HG03378 (cell line): ENCODE results near the gene FAM184B.

Experiments used
- ATAC-seq: cut with Tn5 transposase; IDR thresholded peaks from one replicate; pipeline ENCODE4 v1.9.1; 2021; ENCODE audit warnings: mild to moderate bottlenecking, moderate library complexity; ENCODE audit not compliant: unreplicated experiment

The FAM184B gene

GRCh38 chr4:17781300-17782287 is at the start of gene FAM184B:
Gene FAM184B, minus strand, starts transcription at chr4:17781621. Its CDS starts 322 bp downstream, at chr4:17781299.
- ATAC-seq = no peak

GRCh38 chr4:17823871-17824669 is 42.6 kb upstream of the FAM184B start:
- ATAC-seq = no peak

DNA sequence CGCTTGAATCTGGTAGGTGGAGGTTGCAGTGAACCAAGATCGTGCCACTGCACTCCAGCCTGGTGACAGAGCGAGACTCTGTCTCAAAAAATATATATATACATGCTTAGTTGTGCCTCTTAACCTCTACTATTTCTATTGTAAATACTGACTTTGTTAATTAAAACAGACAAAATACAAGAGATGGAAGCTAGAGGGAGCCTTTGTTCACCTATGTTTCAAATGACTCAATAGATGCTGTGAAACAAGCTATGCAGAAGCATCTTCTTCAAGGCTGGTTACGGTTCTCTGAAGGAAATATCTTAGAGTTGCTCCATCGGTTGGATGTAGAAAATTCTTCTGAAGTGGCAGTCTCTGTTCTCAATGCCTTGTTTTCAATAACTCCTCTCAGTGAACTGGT is 35.6 kb upstream of the FAM184B start:
- ATAC-seq = peak; percentile 81

DNA sequence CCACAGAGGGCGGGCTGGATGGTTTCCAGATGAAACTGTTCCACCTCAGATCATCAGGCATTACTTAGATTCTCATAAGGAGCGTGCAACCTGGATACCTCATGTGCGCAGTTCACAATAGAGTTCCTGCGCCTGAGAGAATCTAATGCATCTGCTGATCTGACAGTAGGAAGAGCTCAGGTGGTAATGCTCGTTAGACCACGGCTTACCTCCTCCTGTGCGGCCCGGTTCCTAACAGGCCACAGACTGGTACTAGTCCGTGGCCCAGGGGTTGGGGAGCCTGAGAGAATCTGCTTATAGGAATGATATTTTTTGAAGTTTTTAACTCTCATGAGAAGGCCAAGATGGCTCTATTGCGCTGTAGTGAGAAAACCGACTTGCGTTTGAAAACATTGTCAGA is 34.7 kb upstream of the FAM184B start:
- no peak for ATAC-seq

DNA sequence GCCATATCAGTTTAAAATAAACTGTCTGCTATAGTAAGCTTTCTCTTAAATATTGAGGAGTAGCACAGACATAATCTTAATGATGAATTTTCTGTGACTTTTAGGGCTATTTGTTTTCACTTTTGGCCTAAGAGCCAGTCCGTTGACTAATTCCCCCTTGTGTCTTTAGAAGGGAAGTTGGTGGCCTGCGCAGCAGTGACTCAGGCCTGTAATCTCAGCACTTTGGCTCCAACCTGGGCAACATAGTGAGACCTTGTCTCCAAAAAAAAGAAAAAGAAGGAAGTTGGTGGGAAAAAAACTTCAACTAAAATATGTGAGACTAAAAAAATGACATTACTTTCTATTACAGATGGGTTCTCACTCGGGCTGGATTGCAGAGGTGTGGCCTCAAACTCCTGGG is 32.7 kb upstream of the FAM184B start:
- no peak for ATAC-seq

DNA sequence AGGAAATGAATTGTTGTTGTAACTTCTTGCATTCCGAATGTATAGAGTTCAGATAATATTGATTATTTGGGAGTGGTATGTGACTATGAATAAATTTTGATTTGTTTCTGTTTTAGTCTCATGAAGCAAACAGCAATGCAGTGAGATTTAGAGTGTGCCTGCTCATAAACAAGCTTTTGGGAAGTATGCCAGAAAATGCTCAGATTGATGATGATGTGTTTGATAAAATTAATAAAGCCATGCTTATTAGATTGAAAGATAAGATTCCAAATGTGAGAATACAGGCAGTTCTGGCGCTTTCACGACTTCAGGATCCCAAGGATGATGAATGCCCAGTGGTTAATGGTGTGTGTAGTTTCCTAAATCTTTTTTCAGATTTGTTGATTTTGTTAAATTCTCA is 31.4 kb upstream of the FAM184B start:
- ATAC-seq = no peak

DNA sequence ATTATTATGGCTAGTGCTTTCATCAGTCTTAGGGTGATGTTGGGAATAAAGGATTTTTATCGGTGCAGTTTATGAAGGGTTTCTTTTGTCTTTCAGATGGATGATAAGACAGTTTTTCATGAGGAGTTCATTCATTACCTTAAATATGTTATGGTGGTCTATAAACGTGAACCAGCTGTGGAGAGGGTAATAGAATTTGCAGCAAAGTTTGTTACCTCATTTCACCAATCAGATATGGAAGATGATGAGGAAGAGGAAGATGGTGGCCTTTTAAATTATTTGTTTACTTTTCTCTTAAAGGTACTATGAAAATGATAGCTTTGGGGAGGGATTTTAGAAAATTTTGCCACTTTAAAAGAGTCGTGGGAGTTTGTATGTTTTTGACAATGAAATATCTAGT is 30.7 kb upstream of the FAM184B start:
- ATAC-seq = no peak

- peak; percentile 26 for ATAC-seq
Observed at GRCh38 chr4:17811078-17811603, 29.7 kb upstream of the FAM184B start.

DNA sequence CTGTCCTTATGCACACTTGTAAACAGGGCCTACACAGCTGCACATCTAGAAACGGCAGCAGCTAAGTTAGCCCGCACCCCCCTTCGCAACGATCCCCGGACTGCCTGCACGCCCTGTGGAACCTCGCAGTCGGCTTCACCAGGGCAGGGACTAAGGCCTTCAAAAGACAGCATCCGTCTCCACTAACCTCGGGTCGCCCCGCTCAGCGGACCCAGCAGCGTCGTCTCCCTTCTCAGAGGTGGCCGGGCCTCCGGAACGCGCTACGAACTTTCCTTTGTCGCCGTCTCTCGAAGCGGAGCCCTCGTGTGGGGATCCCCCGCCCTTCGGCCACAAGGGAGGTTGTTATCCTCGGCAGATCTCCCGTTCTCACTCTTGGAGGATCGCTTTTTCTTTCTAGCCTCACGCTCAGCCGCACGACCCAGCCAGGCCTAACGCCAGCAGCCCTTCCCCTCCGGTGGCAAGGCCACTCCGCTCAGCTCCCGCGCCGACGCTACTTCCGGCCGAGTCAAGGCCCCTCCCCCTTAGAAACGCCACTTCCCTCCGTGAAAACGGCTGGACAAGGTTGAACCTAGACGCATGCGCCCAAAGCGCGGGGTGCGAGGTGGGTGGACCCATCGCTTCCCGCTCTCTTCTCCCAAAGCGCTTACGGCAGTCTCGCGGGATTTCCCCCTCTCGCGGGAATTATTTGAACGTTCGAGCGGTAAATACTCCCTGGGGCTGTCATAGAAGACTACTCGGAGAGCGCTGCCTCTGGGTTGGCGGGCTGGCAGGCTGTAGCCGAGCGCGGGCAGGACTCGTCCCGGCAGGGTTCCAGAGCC is 29.0 kb upstream of the FAM184B start, which contains the start of the genes DCAF16 and NCAPG:
DCAF16 (minus strand) TSS at position 498 of the 818 bp plus-strand sequence. CDS start 6,616 bp downstream, outside the sequence.
NCAPG (plus strand) TSS at position 720 of the 818 bp plus-strand sequence. CDS start 99 bp downstream, outside the sequence.
- ATAC-seq = peak; percentile 87

GRCh38 chr4:17809667-17810066 is 28.2 kb upstream of the FAM184B start:
- no peak for ATAC-seq

- ATAC-seq = no peak
Observed at GRCh38 chr4:17807446-17807845, 26.0 kb upstream of the FAM184B start.

DNA sequence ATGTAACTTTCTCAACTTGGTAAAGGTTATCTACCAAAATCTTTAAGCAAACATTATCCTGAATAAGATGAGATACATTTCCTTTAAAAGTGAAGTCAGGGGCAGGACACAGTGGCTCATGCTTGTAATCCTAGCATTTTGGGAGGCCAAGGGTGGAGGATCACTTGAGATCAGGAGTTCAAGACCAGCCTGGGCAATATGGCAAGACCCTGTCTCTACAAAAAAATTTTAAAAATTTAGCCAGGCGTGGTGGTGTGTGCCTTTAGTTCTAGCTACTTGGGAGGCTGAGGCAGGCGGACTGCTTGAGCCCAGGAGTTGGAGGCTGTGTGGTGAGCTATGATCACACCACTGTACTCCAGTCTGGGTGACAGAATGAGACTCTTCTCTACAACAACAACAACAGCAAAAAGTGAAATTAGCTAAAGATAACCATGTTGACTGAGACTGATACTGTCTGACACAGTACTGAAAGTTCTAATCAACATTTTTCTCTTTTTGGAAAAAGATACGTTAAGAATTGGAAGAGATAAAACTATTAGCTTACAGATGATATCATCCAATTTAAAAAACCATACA is 24.2 kb upstream of the FAM184B start:
- no peak for ATAC-seq

DNA sequence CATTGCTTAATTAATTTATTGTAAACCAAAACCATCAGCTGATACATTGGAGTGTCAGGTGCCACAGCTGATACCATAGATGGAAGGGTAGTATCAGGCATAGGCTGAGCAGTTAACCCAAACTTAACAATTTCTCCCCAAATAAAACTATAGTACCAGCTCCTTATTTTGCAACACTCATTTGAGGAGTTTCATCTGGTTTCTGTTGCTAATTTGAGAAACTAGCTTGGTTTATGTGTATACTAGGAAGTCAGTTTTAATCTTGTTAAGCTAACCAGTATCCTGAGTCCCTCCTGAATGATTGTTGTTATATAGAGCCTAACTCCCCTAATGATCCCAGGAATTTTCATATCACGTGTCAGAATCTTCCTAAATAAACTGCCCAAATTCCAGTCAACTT is 16.4 kb upstream of the FAM184B start:
- ATAC-seq = no peak

- ATAC-seq = no peak
Observed at GRCh38 chr4:17794730-17795129, 13.3 kb upstream of the FAM184B start.

- ATAC-seq = no peak
Observed at GRCh38 chr4:17788956-17789355, 7.5 kb upstream of the FAM184B start.

GRCh38 chr4:17787315-17787714 is 5.9 kb upstream of the FAM184B start:
- no peak for ATAC-seq

GRCh38 chr4:17786567-17786966 is 5.1 kb upstream of the FAM184B start:
- peak; percentile 50 for ATAC-seq

- ATAC-seq = no peak
Observed at GRCh38 chr4:17785858-17786257, 4.4 kb upstream of the FAM184B start.

- ATAC-seq = no peak
Observed at GRCh38 chr4:17780501-17781299, 721 bp downstream of the FAM184B start.
